Mesenchymal stem cell (in vitro differentiated cells and primary cell): ENCODE results near the gene GNAO1.

Experiments
- DNase-seq: peaks from one replicate; pipeline ENCODE4 v3.0.0-alpha.2; 2013
- H2AFZ ChIP-seq: one replicate; pipeline ENCODE4 v1.6.1; 2013; ENCODE audit warnings: low read depth, mild to moderate bottlenecking, control low read depth, inconsistent platforms, low read length, moderate library complexity
- H2AK5ac ChIP-seq: 2 replicates; pipeline ENCODE4 v1.6.1; 2013; ENCODE audit warnings: low read length, moderate library complexity, mild to moderate bottlenecking, inconsistent platforms; ENCODE audit not compliant: severe bottlenecking
- H2BK120ac ChIP-seq: one replicate; pipeline ENCODE4 v1.6.1; 2013; ENCODE audit warnings: low read depth, mild to moderate bottlenecking, inconsistent platforms, low read length, moderate library complexity
- H2BK12ac ChIP-seq, 2 experiments: one replicate each; pipeline ENCODE4 v1.6.1; 2013; ENCODE audit warnings: inconsistent platforms in 2 of 2, low read length in 2 of 2, mild to moderate bottlenecking in 2 of 2, moderate library complexity in 2 of 2, control low read depth in 1 of 2
- H2BK15ac ChIP-seq: one replicate; pipeline ENCODE4 v1.6.1; 2013; ENCODE audit warnings: mild to moderate bottlenecking, low read depth, inconsistent platforms; ENCODE audit not compliant: poor library complexity, severe bottlenecking
- H2BK5ac ChIP-seq: 2 replicates; pipeline ENCODE4 v1.6.1; 2013; ENCODE audit warnings: low read depth, mild to moderate bottlenecking, low read length, control low read depth, inconsistent platforms; ENCODE audit not compliant: poor library complexity, severe bottlenecking
- H3K14ac ChIP-seq, 2 experiments: one replicate each; pipeline ENCODE4 v1.6.1; 2013; ENCODE audit warnings: inconsistent platforms in 2 of 2, low read length in 2 of 2, control low read depth in 1 of 2, mild to moderate bottlenecking in 1 of 2, moderate library complexity in 1 of 2
- H3K18ac ChIP-seq, 2 experiments: one replicate each; pipeline ENCODE4 v1.6.1; 2013; ENCODE audit warnings: inconsistent platforms in 2 of 2, low read length in 2 of 2, control low read depth in 1 of 2, low read depth in 1 of 2, mild to moderate bottlenecking in 1 of 2
- H3K23ac ChIP-seq, 2 experiments: one replicate each; pipeline ENCODE4 v1.6.1; 2013; ENCODE audit warnings: inconsistent platforms in 2 of 2, low read length in 2 of 2, mild to moderate bottlenecking in 2 of 2, moderate library complexity in 2 of 2, control low read depth in 1 of 2
- H3K27ac ChIP-seq: 2 replicates; pipeline ENCODE4 v1.5.1; 2013; ENCODE audit warnings: mild to moderate bottlenecking, moderate library complexity, low read length, control low read depth, inconsistent platforms; ENCODE audit not compliant: poor library complexity, severe bottlenecking
- H3K27me3 ChIP-seq, 2 experiments: 2 replicates each; pipeline versions ENCODE4 v1.6.1 to v1.7.0; 2013; ENCODE audit warnings: low read length in 2 of 2, mild to moderate bottlenecking in 2 of 2, moderate library complexity in 2 of 2, control low read depth in 1 of 2, inconsistent platforms in 1 of 2; ENCODE audit not compliant: control insufficient read depth in 1 of 2, insufficient read depth in 1 of 2
- H3K36me3 ChIP-seq, 2 experiments: 2 replicates each; pipeline versions ENCODE4 v1.6.1 to v1.7.0; 2013; ENCODE audit warnings: low read length in 2 of 2, control low read depth in 1 of 2, inconsistent platforms in 1 of 2, low read depth in 1 of 2, mild to moderate bottlenecking in 1 of 2; ENCODE audit not compliant: insufficient read depth in 2 of 2, control insufficient read depth in 1 of 2
- H3K4ac ChIP-seq, 2 experiments: one replicate each; pipeline ENCODE4 v1.6.1; 2013; ENCODE audit warnings: inconsistent platforms in 2 of 2, low read length in 2 of 2, mild to moderate bottlenecking in 2 of 2, moderate library complexity in 2 of 2, control low read depth in 1 of 2, low read depth in 1 of 2
- H3K4me1 ChIP-seq: 2 replicates; pipeline ENCODE4 v1.6.1; 2013; ENCODE audit warnings: low read depth, low read length, control low read depth; ENCODE audit not compliant: control insufficient read depth, insufficient read depth
- H3K4me2 ChIP-seq: 2 replicates; pipeline ENCODE4 v1.6.1; 2013; ENCODE audit warnings: low read length, mild to moderate bottlenecking, inconsistent platforms; ENCODE audit not compliant: poor library complexity, severe bottlenecking
- H3K4me3 ChIP-seq, 2 experiments: 2 replicates each; pipeline versions ENCODE4 v1.5.1 to v1.7.0; 2013; ENCODE audit warnings: low read length in 2 of 2, mild to moderate bottlenecking in 2 of 2, control low read depth in 1 of 2, low read depth in 1 of 2; ENCODE audit not compliant: insufficient read depth in 1 of 2
- H3K79me1 ChIP-seq: replicated peaks from 2 replicates; pipeline ENCODE4 v1.6.1; 2013; ENCODE audit warnings: mild to moderate bottlenecking, control low read depth, low read length, inconsistent platforms; ENCODE audit not compliant: poor library complexity, severe bottlenecking
- H3K9ac ChIP-seq: 2 replicates; pipeline ENCODE4 v1.7.0; 2013; ENCODE audit warnings: mild to moderate bottlenecking, low read length, moderate library complexity
- H3K9me3 ChIP-seq: 2 replicates; pipeline ENCODE4 v1.7.0; 2013; ENCODE audit warnings: mild to moderate bottlenecking, low read length; ENCODE audit not compliant: control insufficient read depth
- H4K8ac ChIP-seq: one replicate; pipeline ENCODE4 v1.6.1; 2013; ENCODE audit warnings: inconsistent platforms, mild to moderate bottlenecking, low read length, moderate library complexity
- H4K91ac ChIP-seq: one replicate; pipeline ENCODE4 v1.6.1; 2013; ENCODE audit warnings: mild to moderate bottlenecking, low read length, inconsistent platforms
- WGBS: methylation state at CpG from one replicate; pipeline ENCODE4 v1.1.7; 2013; ENCODE audit warnings: mixed read lengths; 5-methylcytosine and 5-hydroxymethylcytosine counted together

Gene GNAO1

GRCh38 chr16:56289862-56290261 lies 98.6 kb downstream of the GNAO1 start:
- Histone ChIP-seq H3K9ac (no peak overlapping the region), H2BK5ac (no peak overlapping the region), H2BK15ac (no peak overlapping the region), H3K27ac (no peak overlapping the region), H3K14ac (no peak overlapping the region), H4K8ac (no peak overlapping the region), H3K23ac (no peak overlapping the region), H3K79me1 (no peaks in the 10 kb centered on the region), H4K91ac (no peak overlapping the region), H3K4me2 (no peak overlapping the region), H3K36me3 (no peaks in the 10 kb centered on the region), H3K9me3 (no peaks in the 10 kb centered on the region), H3K4me1 (peaks cover 7% of the 10 kb centered on the region), H2BK12ac (no peak overlapping the region), H3K27me3 (peaks cover 0 to 22% of the 10 kb centered on the region in 2 experiments), H3K4me3 (no peak overlapping the region), H2AFZ (no peak overlapping the region), H3K4ac (no peak overlapping the region), H3K18ac (no peak overlapping the region), H2AK5ac (no peak overlapping the region), H2BK120ac (no peak overlapping the region)
- 41% methylated on average over 4 of the region's 4 CpGs for WGBS
- DNase-seq = no peak

- H2AK5ac ChIP-seq = no peak overlapping the region
- H4K91ac ChIP-seq = no peak overlapping the region
- no peak overlapping the region for H3K4ac ChIP-seq
- H2AFZ ChIP-seq = no peak overlapping the region
- WGBS = 93% methylated on average over 5 of the region's 5 CpGs
- H3K9ac ChIP-seq = no peak overlapping the region
- no peak for DNase-seq
- no peak overlapping the region for H3K23ac ChIP-seq
- no peaks in the 10 kb centered on the region for H3K79me1 ChIP-seq
- no peak overlapping the region for H3K18ac ChIP-seq
- no peak overlapping the region for H4K8ac ChIP-seq
- H2BK5ac ChIP-seq = no peak overlapping the region
- peak overlapping the region; percentile 35 for H3K27ac ChIP-seq
- H2BK120ac ChIP-seq = no peak overlapping the region
- H3K9me3 ChIP-seq = no peaks in the 10 kb centered on the region
- no peak overlapping the region for H3K4me3 ChIP-seq
- H3K36me3 ChIP-seq = no peaks in the 10 kb centered on the region
- H3K4me2 ChIP-seq = no peak overlapping the region
- peaks cover 11 to 26% of the 10 kb centered on the region in 2 experiments for H3K27me3 ChIP-seq
- H2BK12ac ChIP-seq = no peak overlapping the region
- H3K14ac ChIP-seq = no peak overlapping the region
- H3K4me1 ChIP-seq = peaks cover 9% of the 10 kb centered on the region
- no peak overlapping the region for H2BK15ac ChIP-seq
Measured at GRCh38 chr16:56294014-56294413, 102.7 kb downstream of the GNAO1 start.

GRCh38 chr16:56294579-56294978 lies 103.3 kb downstream of the GNAO1 start:
- Histone ChIP-seq H3K23ac (no peak overlapping the region), H3K4me2 (no peak overlapping the region), H2AK5ac (no peak overlapping the region), H3K4me3 (no peak overlapping the region), H3K9ac (no peak overlapping the region), H2BK15ac (no peak overlapping the region), H3K4me1 (peaks cover 9% of the 10 kb centered on the region), H3K4ac (no peak overlapping the region), H3K27ac (peak overlapping the region; percentile 35), H3K9me3 (no peaks in the 10 kb centered on the region), H2BK5ac (no peak overlapping the region), H3K27me3 (peaks cover 11 to 26% of the 10 kb centered on the region in 2 experiments), H2BK120ac (no peak overlapping the region), H4K8ac (no peak overlapping the region), H3K18ac (no peak overlapping the region), H4K91ac (no peak overlapping the region), H3K14ac (no peak overlapping the region), H3K36me3 (no peaks in the 10 kb centered on the region), H2AFZ (no peak overlapping the region), H2BK12ac (no peak overlapping the region), H3K79me1 (no peaks in the 10 kb centered on the region)
- WGBS = 29% methylated on average over 1 of the region's 2 CpGs
- DNase-seq = peak; percentile 19

- Histone ChIP-seq H3K4me1 (peaks cover 9% of the 10 kb centered on the region), H2BK5ac (no peak overlapping the region), H3K18ac (no peak overlapping the region), H2BK15ac (no peak overlapping the region), H2BK12ac (no peak overlapping the region), H3K23ac (no peak overlapping the region), H3K4me3 (no peak overlapping the region), H2BK120ac (no peak overlapping the region), H3K4ac (no peak overlapping the region), H4K8ac (no peak overlapping the region), H3K27me3 (peaks cover 11 to 26% of the 10 kb centered on the region in 2 experiments), H3K9me3 (no peaks in the 10 kb centered on the region), H3K14ac (no peak overlapping the region), H3K4me2 (no peak overlapping the region), H3K9ac (no peak overlapping the region), H4K91ac (no peak overlapping the region), H3K27ac (peak overlapping the region; percentile 55), H3K79me1 (no peaks in the 10 kb centered on the region), H2AK5ac (peak overlapping the region; percentile 16), H3K36me3 (no peaks in the 10 kb centered on the region), H2AFZ (no peak overlapping the region)
- DNase-seq = no peak
- 93% methylated on average over 7 of the region's 8 CpGs for WGBS
Measured at GRCh38 chr16:56295059-56295665, 103.9 kb downstream of the GNAO1 start.
